ENCODE data around the gene TBL1Y.

- TF ChIP-seq RFX5 (IDR thresholded peaks at IDR 0.05; ENCODE audit: low read depth, low read length): no peak
- no peak for TF ChIP-seq CTCF (CRISPR knock-in tag; IDR thresholded peaks at IDR 0.05)
- TF ChIP-seq MXI1 (IDR thresholded peaks at IDR 0.05; ENCODE audit: borderline replicate concordance, low read depth, low read length): no peak
- no peak for TF ChIP-seq KLF13 (CRISPR knock-in tag; IDR thresholded peaks at IDR 0.05)
- no peak for TF ChIP-seq ZNF143 (CRISPR knock-in tag; IDR thresholded peaks at IDR 0.05)
- TF ChIP-seq THYN1 (CRISPR knock-in tag; IDR thresholded peaks at IDR 0.05; ENCODE audit: borderline replicate concordance, low read depth): no peak
- TF ChIP-seq, protein P1, sequence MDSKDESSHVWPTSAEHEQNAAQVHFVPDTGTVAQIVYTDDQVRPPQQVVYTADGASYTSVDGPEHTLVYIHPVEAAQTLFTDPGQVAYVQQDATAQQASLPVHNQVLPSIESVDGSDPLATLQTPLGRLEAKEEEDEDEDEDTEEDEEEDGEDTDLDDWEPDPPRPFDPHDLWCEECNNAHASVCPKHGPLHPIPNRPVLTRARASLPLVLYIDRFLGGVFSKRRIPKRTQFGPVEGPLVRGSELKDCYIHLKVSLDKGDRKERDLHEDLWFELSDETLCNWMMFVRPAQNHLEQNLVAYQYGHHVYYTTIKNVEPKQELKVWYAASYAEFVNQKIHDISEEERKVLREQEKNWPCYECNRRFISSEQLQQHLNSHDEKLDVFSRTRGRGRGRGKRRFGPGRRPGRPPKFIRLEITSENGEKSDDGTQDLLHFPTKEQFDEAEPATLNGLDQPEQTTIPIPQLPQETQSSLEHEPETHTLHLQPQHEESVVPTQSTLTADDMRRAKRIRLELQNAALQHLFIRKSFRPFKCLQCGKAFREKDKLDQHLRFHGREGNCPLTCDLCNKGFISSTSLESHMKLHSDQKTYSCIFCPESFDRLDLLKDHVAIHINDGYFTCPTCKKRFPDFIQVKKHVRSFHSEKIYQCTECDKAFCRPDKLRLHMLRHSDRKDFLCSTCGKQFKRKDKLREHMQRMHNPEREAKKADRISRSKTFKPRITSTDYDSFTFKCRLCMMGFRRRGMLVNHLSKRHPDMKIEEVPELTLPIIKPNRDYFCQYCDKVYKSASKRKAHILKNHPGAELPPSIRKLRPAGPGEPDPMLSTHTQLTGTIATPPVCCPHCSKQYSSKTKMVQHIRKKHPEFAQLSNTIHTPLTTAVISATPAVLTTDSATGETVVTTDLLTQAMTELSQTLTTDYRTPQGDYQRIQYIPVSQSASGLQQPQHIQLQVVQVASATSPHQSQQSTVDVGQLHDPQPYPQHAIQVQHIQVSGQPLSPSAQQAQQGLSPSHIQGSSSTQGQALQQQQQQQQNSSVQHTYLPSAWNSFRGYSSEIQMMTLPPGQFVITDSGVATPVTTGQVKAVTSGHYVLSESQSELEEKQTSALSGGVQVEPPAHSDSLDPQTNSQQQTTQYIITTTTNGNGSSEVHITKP (CRISPR knock-in tag; IDR thresholded peaks at IDR 0.05; ENCODE audit: low read depth): no peak
- TF ChIP-seq SRSF1 (optimal IDR thresholded peaks at IDR 0.05; ENCODE audit: low read depth, low read length): no peak
- TF ChIP-seq EED (CRISPR knock-in tag; IDR thresholded peaks at IDR 0.05): no peak
- no peak for TF ChIP-seq ZNF24 (IDR thresholded peaks at IDR 0.05)
- no peak for TF ChIP-seq TAF1 (CRISPR knock-in tag; IDR thresholded peaks at IDR 0.05)
- no peak for TF ChIP-seq ZFX (CRISPR knock-in tag; IDR thresholded peaks at IDR 0.05; ENCODE audit: low read depth)
- TF ChIP-seq MYNN (CRISPR knock-in tag; IDR thresholded peaks at IDR 0.05; ENCODE audit: low read depth): no peak
- TF ChIP-seq MEF2D (CRISPR knock-in tag; IDR thresholded peaks at IDR 0.05): no peak
Observed at GRCh38 chrY:6992041-6992440, 81.5 kb downstream of the TBL1Y start.

Measured in HepG2 (cell line).